Osteocyte (in vitro differentiated cells): ENCODE results near the gene BAIAP2L2. TPM values are rescaled to one million over a fixed set of nuclear protein-coding genes. Genes with fewer than 3 reads are reported as not detected.

Source experiments
- DNase-seq: peaks from one replicate; pipeline ENCODE4 v3.0.0; 2021; ENCODE audit warnings: mixed read lengths; ENCODE audit not compliant: unreplicated experiment; ENCODE audit errors: extremely low spot score
- H3K27ac Mint-ChIP-seq: one replicate; pipeline ENCODE4 v1.8.0; 2021; ENCODE audit warnings: mild to moderate bottlenecking, mixed read lengths; ENCODE audit not compliant: unreplicated experiment
- H3K27me3 Mint-ChIP-seq: one replicate; pipeline ENCODE4 v1.8.0; 2021; ENCODE audit warnings: mixed read lengths; ENCODE audit not compliant: unreplicated experiment
- H3K36me3 Mint-ChIP-seq: one replicate; pipeline ENCODE4 v1.8.0; 2021; ENCODE audit warnings: mixed read lengths; ENCODE audit not compliant: unreplicated experiment
- H3K4me1 Mint-ChIP-seq: one replicate; pipeline ENCODE4 v1.8.0; 2021; ENCODE audit warnings: mixed read lengths; ENCODE audit not compliant: unreplicated experiment
- H3K4me3 Mint-ChIP-seq: one replicate; pipeline ENCODE4 v1.8.0; 2021; ENCODE audit warnings: mild to moderate bottlenecking, moderate library complexity, mixed read lengths; ENCODE audit not compliant: unreplicated experiment
- H3K9me3 Mint-ChIP-seq: one replicate; pipeline ENCODE4 v1.8.0; 2021; ENCODE audit warnings: mixed read lengths; ENCODE audit not compliant: unreplicated experiment
- total RNA-seq: library from RNA; stranded (reverse); gene quantifications from 2 replicates; pipeline ENCODE4 v1.2.1, GENCODE V29; 2021
- TF ChIP-seq, protein P1 (sequence below): fragments of 200-600 bp; sonication (generic); IDR thresholded peaks from 2 replicates; pipeline ENCODE4 v1.5.0; 2021; ENCODE audit warnings: antibody characterized with exemption, mild to moderate bottlenecking, moderate library complexity

The BAIAP2L2 gene
- total RNA-seq, 1 donor from 2014 or later, result 0.48 TPM

DNA sequence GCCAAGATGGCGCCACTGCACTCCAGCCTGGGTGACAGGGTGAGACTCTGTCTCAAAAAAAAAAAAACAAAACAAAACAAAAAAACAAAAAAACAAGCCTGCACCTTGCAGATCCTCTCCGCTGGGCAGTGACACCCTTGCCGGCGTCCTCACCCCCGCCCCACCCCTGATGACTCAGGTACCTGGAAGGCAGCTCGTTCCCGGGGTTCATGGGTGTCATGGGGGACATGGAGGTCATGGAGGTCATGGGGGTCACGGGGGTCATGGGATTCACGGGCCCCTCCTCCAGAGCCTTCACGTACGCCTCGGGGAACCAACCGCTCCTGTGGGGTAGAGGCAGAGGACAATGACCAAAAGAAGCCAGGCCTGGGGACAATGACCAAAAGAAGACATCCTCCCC lies 23.5 kb downstream of the BAIAP2L2 start:
- Mint-ChIP-seq H3K36me3 (no peaks in the 10 kb centered on the region), H3K4me1 (no peaks in the 10 kb centered on the region), H3K4me3 (no peak overlapping the region), H3K9me3 (no peaks in the 10 kb centered on the region), H3K27ac (no peak overlapping the region), H3K27me3 (peaks cover 4% of the 10 kb centered on the region)
- no peak for DNase-seq
- TF ChIP-seq, protein P1, sequence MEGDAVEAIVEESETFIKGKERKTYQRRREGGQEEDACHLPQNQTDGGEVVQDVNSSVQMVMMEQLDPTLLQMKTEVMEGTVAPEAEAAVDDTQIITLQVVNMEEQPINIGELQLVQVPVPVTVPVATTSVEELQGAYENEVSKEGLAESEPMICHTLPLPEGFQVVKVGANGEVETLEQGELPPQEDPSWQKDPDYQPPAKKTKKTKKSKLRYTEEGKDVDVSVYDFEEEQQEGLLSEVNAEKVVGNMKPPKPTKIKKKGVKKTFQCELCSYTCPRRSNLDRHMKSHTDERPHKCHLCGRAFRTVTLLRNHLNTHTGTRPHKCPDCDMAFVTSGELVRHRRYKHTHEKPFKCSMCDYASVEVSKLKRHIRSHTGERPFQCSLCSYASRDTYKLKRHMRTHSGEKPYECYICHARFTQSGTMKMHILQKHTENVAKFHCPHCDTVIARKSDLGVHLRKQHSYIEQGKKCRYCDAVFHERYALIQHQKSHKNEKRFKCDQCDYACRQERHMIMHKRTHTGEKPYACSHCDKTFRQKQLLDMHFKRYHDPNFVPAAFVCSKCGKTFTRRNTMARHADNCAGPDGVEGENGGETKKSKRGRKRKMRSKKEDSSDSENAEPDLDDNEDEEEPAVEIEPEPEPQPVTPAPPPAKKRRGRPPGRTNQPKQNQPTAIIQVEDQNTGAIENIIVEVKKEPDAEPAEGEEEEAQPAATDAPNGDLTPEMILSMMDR, result no peak

DNA sequence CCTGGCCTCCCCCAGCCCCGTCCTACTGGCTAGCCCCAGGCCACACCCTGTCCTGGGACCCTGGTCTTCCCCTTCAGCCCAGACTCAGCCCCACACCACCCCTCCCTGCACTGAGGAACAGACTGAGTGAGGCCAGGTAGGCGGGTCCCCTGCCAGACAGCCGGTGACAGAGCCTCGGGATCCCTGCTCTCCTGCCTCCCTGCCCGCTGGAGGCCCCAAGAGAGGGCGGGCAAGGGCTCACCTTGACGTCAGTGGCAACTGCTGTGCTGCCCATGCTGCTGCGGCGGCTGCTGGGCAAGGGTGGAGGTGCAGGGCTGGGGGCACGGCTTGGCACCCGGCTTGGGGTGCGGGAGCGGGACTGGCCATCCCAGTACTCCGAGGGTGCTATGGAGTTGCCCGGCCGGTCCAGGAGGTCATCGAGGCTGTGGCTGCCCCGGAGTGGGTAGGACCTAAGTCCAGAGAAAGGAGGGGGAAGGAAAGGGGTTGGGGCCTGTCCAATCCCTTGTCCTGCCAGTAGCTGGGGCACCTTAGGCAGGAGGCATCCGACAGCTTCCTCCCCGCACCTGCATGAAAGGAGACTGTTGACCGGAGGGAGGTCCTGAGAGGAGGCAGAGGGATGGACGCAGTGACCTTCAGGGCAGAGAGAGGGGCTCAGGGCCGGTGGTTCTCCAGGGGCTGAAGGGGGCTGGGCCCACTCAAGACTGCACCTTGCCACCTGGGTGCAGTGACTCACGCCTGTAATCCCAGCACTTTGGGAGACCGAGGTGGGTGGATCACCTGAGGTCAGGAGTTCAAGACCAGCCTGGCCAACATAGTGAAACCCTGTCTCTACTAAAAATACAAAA lies 24.3 kb downstream of the BAIAP2L2 start:
- H3K9me3 Mint-ChIP-seq, result no peaks in the 10 kb centered on the region
- DNase-seq, result no peak
- TF ChIP-seq, protein P1, result no peak
- H3K27me3 Mint-ChIP-seq, result peaks cover 4% of the 10 kb centered on the region
- H3K36me3 Mint-ChIP-seq, result no peaks in the 10 kb centered on the region
- H3K27ac Mint-ChIP-seq, result no peak overlapping the region
- no peak overlapping the region for H3K4me3 Mint-ChIP-seq
- no peaks in the 10 kb centered on the region for H3K4me1 Mint-ChIP-seq

DNA sequence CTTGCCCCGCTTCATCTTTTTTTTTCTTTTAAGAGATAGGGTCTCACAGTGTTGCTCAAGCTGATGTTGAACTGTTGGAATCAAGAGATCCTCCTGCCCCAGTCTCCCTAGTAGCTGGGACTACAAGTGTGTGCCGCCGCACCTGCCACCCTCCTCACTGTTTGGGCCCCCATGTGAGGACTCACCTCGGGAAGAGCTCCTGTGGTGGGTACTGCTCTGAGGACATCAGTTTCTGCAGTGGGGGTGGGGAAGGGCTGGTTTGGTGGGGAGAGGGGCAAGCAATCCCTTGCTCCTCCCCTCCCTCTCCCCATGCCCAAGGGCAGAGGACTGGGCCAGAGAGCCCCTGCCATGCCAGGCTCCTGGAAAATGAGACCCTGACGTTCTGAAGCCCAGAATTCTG lies 25.0 kb downstream of the BAIAP2L2 start:
- Mint-ChIP-seq H3K9me3 (no peaks in the 10 kb centered on the region), H3K27ac (no peak overlapping the region), H3K36me3 (no peaks in the 10 kb centered on the region), H3K4me3 (no peak overlapping the region), H3K4me1 (no peaks in the 10 kb centered on the region), H3K27me3 (peaks cover 4% of the 10 kb centered on the region)
- no peak for DNase-seq
- TF ChIP-seq, protein P1, result no peak

DNA sequence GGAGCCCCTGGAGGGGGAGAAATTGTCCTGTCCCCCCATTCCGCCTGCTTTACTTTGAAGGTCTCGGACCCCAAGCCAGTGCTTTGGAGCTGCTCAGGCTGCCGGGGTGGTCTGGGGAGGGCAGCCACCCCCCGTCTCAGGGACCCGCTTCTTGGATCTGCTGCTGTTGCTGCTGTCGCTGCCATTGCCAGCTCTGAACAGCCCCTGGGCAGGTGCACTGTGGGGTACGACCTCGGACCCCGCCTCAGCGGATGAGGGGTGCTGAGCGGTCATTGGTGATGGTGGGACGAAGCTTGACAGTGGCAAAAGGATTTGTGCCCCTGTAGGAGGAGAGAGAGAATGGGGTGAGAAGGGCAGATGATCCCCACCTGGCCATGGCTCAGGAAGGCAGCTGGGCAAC lies 25.4 kb downstream of the BAIAP2L2 start:
- no peaks in the 10 kb centered on the region for H3K4me1 Mint-ChIP-seq
- no peaks in the 10 kb centered on the region for H3K27me3 Mint-ChIP-seq
- no peak overlapping the region for H3K4me3 Mint-ChIP-seq
- H3K27ac Mint-ChIP-seq, result no peak overlapping the region
- no peaks in the 10 kb centered on the region for H3K36me3 Mint-ChIP-seq
- DNase-seq, result no peak
- TF ChIP-seq, protein P1, result no peak
- no peaks in the 10 kb centered on the region for H3K9me3 Mint-ChIP-seq

DNA sequence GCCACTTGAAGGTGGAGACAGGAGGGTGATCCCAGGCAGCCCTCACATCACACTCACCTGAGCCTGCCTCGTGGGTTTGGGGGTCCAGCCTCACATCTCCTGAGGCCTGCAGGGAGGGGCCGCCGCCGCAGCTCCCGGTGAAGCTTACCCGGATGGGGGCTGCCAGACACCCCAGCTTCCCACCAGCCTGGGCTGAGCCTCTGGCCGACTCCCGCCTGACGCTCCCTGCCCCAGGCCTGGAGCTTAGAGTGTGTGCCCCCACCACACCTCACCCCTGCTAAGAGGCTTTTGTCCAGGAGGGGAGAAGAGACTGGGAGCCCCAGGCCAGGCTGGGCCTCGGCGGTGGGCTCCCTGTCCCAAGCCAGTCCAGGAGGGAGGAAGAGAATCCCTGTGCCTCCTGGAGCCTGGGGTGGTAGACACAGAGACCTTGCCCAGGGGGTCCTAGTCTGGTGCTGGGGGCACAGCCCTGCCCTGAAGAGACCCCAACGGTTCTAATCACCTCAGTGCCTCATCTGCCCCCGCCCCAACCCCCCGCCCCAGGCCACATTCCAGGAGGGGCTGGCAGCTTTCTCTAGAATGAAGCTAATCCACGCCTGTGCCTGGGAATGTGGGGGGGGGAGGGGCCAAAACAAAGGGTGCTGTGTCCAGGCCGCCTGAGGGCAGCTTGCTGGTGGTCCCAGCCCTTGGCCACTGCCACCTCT lies 26.4 kb downstream of the BAIAP2L2 start, which contains the start of gene SLC16A8:
Gene SLC16A8 (minus strand): TSS at position 254 of the 701 bp plus-strand sequence. CDS start 1,311 bp downstream, outside the sequence.
- no peak for DNase-seq
- Mint-ChIP-seq H3K4me1 (no peaks in the 10 kb centered on the region), H3K27ac (no peak within 1 kb of the TSS), H3K36me3 (no peaks in the 10 kb centered on the region), H3K9me3 (no peaks in the 10 kb centered on the region), H3K27me3 (no peaks in the 10 kb centered on the region), H3K4me3 (no peak within 1 kb of the TSS)
- TF ChIP-seq, protein P1, result no peak
